HL-60 (cell line): ENCODE measurements around the gene SH3PXD2A.

Source experiments
- GABPA ChIP-seq: IDR thresholded peaks from 2 replicates; pipeline ENCODE4 v1.6.1; 2012; ENCODE audit warnings: low read depth
- POLR2AphosphoS5 ChIP-seq: IDR thresholded peaks from 2 replicates; pipeline ENCODE4 v1.6.1; 2012; ENCODE audit warnings: low read depth
- SPI1 ChIP-seq: IDR thresholded peaks from 2 replicates; pipeline ENCODE4 v1.6.1; 2012; ENCODE audit warnings: low read depth, mild to moderate bottlenecking, borderline replicate concordance
- TF ChIP-seq, protein P1 (sequence below): IDR thresholded peaks from one replicate; pipeline ENCODE4 v1.5.1; 2011; ENCODE audit warnings: low read length, control low read depth, inconsistent platforms; ENCODE audit not compliant: insufficient read depth
- TF ChIP-seq, protein P2 (sequence below): IDR thresholded peaks from 2 replicates; pipeline ENCODE4 v1.6.1; 2012; ENCODE audit warnings: low read depth; ENCODE audit not compliant: insufficient replicate concordance

DNA sequence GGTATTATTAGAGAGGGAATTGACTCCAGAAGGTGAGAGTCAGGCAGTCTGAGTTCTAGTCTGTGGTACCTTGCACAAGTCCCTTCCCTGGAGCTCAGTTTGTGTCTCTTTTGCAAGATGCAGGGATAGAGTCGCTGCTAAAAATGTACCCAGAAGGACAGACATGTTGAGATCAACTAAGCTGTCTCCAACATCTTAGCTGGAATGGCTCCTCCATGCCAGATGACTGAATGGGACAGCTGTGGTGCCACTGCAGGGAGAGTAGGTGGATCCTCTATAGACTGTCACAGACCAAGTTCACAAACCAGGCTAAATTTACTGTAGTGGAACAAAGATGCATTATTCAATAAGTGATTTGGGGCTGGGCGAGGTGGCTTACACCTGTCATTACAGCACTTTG is 241.8 kb downstream of the SH3PXD2A start:
- TF ChIP-seq, protein P1, sequence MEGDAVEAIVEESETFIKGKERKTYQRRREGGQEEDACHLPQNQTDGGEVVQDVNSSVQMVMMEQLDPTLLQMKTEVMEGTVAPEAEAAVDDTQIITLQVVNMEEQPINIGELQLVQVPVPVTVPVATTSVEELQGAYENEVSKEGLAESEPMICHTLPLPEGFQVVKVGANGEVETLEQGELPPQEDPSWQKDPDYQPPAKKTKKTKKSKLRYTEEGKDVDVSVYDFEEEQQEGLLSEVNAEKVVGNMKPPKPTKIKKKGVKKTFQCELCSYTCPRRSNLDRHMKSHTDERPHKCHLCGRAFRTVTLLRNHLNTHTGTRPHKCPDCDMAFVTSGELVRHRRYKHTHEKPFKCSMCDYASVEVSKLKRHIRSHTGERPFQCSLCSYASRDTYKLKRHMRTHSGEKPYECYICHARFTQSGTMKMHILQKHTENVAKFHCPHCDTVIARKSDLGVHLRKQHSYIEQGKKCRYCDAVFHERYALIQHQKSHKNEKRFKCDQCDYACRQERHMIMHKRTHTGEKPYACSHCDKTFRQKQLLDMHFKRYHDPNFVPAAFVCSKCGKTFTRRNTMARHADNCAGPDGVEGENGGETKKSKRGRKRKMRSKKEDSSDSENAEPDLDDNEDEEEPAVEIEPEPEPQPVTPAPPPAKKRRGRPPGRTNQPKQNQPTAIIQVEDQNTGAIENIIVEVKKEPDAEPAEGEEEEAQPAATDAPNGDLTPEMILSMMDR: no peak
- TF ChIP-seq, protein P2, sequence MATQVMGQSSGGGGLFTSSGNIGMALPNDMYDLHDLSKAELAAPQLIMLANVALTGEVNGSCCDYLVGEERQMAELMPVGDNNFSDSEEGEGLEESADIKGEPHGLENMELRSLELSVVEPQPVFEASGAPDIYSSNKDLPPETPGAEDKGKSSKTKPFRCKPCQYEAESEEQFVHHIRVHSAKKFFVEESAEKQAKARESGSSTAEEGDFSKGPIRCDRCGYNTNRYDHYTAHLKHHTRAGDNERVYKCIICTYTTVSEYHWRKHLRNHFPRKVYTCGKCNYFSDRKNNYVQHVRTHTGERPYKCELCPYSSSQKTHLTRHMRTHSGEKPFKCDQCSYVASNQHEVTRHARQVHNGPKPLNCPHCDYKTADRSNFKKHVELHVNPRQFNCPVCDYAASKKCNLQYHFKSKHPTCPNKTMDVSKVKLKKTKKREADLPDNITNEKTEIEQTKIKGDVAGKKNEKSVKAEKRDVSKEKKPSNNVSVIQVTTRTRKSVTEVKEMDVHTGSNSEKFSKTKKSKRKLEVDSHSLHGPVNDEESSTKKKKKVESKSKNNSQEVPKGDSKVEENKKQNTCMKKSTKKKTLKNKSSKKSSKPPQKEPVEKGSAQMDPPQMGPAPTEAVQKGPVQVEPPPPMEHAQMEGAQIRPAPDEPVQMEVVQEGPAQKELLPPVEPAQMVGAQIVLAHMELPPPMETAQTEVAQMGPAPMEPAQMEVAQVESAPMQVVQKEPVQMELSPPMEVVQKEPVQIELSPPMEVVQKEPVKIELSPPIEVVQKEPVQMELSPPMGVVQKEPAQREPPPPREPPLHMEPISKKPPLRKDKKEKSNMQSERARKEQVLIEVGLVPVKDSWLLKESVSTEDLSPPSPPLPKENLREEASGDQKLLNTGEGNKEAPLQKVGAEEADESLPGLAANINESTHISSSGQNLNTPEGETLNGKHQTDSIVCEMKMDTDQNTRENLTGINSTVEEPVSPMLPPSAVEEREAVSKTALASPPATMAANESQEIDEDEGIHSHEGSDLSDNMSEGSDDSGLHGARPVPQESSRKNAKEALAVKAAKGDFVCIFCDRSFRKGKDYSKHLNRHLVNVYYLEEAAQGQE: no peak
- no peak for TF ChIP-seq SPI1
- no peak for TF ChIP-seq POLR2AphosphoS5
- no peak for TF ChIP-seq GABPA
